Natural killer cell (primary cell): Measurements from ENCODE around the gene TAS2R40. TPM values are rescaled to one million over a fixed set of nuclear protein-coding genes. Genes with fewer than 3 reads are reported as not detected.

Source experiments
- ATAC-seq, 3 donors: fragments of 150-1000 bp in 2 of 3; fragments of 200-7000 bp in 1 of 3; cut with Tn5 transposase; 1 replicate in 1 of 3; 2 replicates in 2 of 3; pipeline ENCODE4 v1.10.0; 2021; ENCODE audit warnings: mild to moderate bottlenecking in 2 of 3, moderate library complexity in 2 of 3
- DNase-seq, 2 donors: peaks; one replicate each; pipeline versions ENCODE4 v3.0.0 to v3.0.0-alpha.2; 2013 to 2021; ENCODE audit warnings: mixed read lengths in 1 of 2
- H3K27ac ChIP-seq: one replicate; pipeline ENCODE4 v1.5.1; 2013; ENCODE audit warnings: mild to moderate bottlenecking, low read length
- H3K27me3 ChIP-seq: one replicate; pipeline ENCODE4 v1.6.1; 2013; ENCODE audit warnings: low read length; ENCODE audit not compliant: control insufficient read depth, insufficient read depth
- H3K36me3 ChIP-seq: one replicate; pipeline ENCODE4 v1.6.1; 2013; ENCODE audit warnings: low read length; ENCODE audit not compliant: control insufficient read depth, insufficient read depth
- H3K4me1 ChIP-seq: one replicate; pipeline ENCODE4 v1.6.1; 2013; ENCODE audit warnings: low read length; ENCODE audit not compliant: control insufficient read depth, insufficient read depth
- H3K4me3 ChIP-seq: one replicate; pipeline ENCODE4 v1.5.1; 2013; ENCODE audit warnings: low read length
- H3K9me3 ChIP-seq: one replicate; pipeline ENCODE4 v1.6.1; 2013; ENCODE audit warnings: low read length; ENCODE audit not compliant: control insufficient read depth, insufficient read depth
- H3K27ac Mint-ChIP-seq, 2 donors: one replicate each; pipeline ENCODE4 v1.8.0; 2022; ENCODE audit warnings: mild to moderate bottlenecking in 2 of 2, mixed read lengths in 2 of 2, moderate library complexity in 1 of 2
- H3K27me3 Mint-ChIP-seq, 2 donors: one replicate each; pipeline ENCODE4 v1.8.0; 2022; ENCODE audit warnings: low read depth in 2 of 2, mixed read lengths in 2 of 2
- H3K36me3 Mint-ChIP-seq: one replicate; pipeline ENCODE4 v1.8.0; 2022; ENCODE audit warnings: mixed read lengths
- H3K4me1 Mint-ChIP-seq, 2 donors: one replicate each; pipeline ENCODE4 v1.8.0; 2022; ENCODE audit warnings: mixed read lengths in 2 of 2
- H3K4me3 Mint-ChIP-seq: one replicate; pipeline ENCODE4 v1.8.0; 2022; ENCODE audit warnings: mild to moderate bottlenecking, moderate library complexity, mixed read lengths
- H3K9me3 Mint-ChIP-seq, 2 donors: one replicate each; pipeline ENCODE4 v1.8.0; 2022; ENCODE audit warnings: mixed read lengths in 2 of 2
- WGBS: methylation state at CpG from one replicate; pipeline ENCODE4 v1.1.7; 2013; ENCODE audit warnings: missing lambda C conversion rate; ENCODE audit not compliant: insufficient coverage; 5-methylcytosine and 5-hydroxymethylcytosine counted together
- intact Hi-C: fragments of 100-400 bp; cut with micrococcal nuclease; formaldehyde crosslinking; loops from one replicate; pipeline ENCODE4 v1.14.2; 2022
- total RNA-seq, 4 donors: library from RNA; stranded (reverse); fragments of 120-200 nt in 1 of 4; gene quantifications; one replicate each; pipeline versions ENCODE4 v1.2.3 to v1.2.4, GENCODE V29; 2013 to 2022
- TF ChIP-seq, protein P1 (sequence below): fragments of 200-600 bp; IDR thresholded peaks from one replicate; pipeline ENCODE4 v1.8.0; 2022; ENCODE audit warnings: antibody characterized with exemption

Gene TAS2R40
- total RNA-seq, 3 donors from 2014 or later (not counting 1 experiment from before 2014, with no cell fraction given) = not detected

DNA sequence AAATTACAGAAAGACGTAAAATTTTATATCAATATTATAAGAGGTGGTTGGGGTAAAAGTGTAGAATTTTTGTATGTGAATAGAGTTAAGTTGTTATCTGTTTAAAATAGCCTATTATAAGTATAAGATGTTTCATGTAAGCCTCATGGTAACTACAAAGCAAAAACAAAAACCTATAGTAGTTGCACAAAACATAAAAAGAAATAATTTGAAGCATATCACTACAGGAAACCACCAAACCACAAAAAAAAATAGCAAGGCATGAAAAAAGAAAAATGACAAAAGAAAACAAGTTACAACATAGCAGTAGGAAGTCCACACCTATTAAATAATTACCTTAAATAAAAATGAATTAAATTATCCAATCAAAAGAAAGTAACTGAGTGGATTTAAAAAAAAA lies 29.0 kb downstream of the TAS2R40 start:
- Mint-ChIP-seq H3K9me3 (peaks cover 0 to 5% of the 10 kb centered on the region in 2 donors), H3K27me3 (peaks cover 0 to 7% of the 10 kb centered on the region in 2 donors), H3K4me1 (peaks cover 27 to 35% of the 10 kb centered on the region in 2 donors), H3K36me3 (peaks cover 6% of the 10 kb centered on the region), H3K27ac (peak overlapping the region in 1 of 2 donors; percentile 6), H3K4me3 (peak overlapping the region; percentile 35)
- Histone ChIP-seq H3K4me1 (peaks cover 7% of the 10 kb centered on the region), H3K9me3 (peaks cover 3% of the 10 kb centered on the region), H3K27ac (no peak overlapping the region), H3K4me3 (no peak overlapping the region), H3K36me3 (no peaks in the 10 kb centered on the region), H3K27me3 (no peaks in the 10 kb centered on the region)
- ATAC-seq (peak in 1 of 3 donors; percentile 21), DNase-seq (peak in 1 of 2 donors; percentile 67)
- TF ChIP-seq, protein P1, sequence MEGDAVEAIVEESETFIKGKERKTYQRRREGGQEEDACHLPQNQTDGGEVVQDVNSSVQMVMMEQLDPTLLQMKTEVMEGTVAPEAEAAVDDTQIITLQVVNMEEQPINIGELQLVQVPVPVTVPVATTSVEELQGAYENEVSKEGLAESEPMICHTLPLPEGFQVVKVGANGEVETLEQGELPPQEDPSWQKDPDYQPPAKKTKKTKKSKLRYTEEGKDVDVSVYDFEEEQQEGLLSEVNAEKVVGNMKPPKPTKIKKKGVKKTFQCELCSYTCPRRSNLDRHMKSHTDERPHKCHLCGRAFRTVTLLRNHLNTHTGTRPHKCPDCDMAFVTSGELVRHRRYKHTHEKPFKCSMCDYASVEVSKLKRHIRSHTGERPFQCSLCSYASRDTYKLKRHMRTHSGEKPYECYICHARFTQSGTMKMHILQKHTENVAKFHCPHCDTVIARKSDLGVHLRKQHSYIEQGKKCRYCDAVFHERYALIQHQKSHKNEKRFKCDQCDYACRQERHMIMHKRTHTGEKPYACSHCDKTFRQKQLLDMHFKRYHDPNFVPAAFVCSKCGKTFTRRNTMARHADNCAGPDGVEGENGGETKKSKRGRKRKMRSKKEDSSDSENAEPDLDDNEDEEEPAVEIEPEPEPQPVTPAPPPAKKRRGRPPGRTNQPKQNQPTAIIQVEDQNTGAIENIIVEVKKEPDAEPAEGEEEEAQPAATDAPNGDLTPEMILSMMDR = no peak
- WGBS = no CpG with 5 or more reads among the region's 1 CpG
- intact Hi-C loops = no loop called here

DNA sequence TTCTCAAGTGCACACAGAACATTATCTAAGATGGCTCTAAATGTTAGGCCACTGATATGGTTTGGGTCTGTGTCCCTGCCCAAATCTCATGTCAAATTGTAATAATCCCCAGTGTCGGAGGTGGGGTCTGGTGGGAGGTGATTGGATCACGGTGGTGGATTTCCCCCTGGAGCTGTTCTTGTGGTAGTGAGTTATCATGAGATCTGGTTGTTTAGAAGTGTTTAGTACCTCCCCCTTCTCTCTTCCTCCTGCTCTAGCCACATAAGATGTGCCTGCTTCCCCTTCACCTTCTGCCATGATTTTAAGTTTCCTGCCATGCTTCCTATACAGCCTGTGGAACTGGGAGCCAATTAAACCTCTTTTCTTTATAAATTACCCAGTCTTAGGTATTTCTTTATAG lies 30.2 kb downstream of the TAS2R40 start:
- no peak for ATAC-seq
- intact Hi-C loops = no loop called here

DNA sequence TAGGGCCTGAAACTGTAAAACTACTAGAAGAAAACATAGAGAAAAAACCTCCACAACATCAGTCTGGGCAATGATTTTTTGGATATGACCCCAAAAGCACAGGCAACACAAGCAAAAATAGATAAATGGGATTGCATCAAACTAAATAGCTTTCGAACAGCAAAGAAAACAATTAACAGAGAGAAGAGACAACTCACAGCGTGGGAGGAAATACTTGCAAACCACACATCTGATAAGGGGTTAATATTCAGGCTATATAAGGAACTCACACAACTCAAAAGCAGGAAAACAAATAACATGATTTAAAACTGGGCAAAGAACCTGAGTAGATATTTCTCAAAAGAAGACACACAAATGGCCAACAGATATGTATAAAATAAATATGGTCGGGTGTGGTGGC lies 33.7 kb downstream of the TAS2R40 start:
- Histone ChIP-seq H3K36me3 (no peaks in the 10 kb centered on the region), H3K27me3 (no peaks in the 10 kb centered on the region), H3K4me1 (peaks cover 7% of the 10 kb centered on the region), H3K27ac (no peak overlapping the region), H3K9me3 (peaks cover 3% of the 10 kb centered on the region), H3K4me3 (no peak overlapping the region)
- Mint-ChIP-seq H3K4me3 (no peak overlapping the region), H3K36me3 (no peaks in the 10 kb centered on the region), H3K9me3 (no peaks in the 10 kb centered on the region), H3K27me3 (no peaks in the 10 kb centered on the region), H3K4me1 (peaks cover 22% of the 10 kb centered on the region in 2 donors), H3K27ac (no peak overlapping the region)
- ATAC-seq (no peak), DNase-seq (no peak)
- TF ChIP-seq, protein P1 = no peak
- intact Hi-C loops = no loop called here
- WGBS = 86% methylated on average over 1 of the region's 3 CpGs

More for the DNA sequence above, 30.2 kb downstream of the TAS2R40 start:
- Mint-ChIP-seq H3K36me3 (peaks cover 6% of the 10 kb centered on the region), H3K27me3 (peaks cover 0 to 3% of the 10 kb centered on the region in 2 donors), H3K4me3 (no peak overlapping the region), H3K4me1 (peaks cover 27 to 31% of the 10 kb centered on the region in 2 donors), H3K27ac (no peak overlapping the region), H3K9me3 (peaks cover 0 to 5% of the 10 kb centered on the region in 2 donors)
- Histone ChIP-seq H3K27me3 (no peaks in the 10 kb centered on the region), H3K4me3 (no peak overlapping the region), H3K36me3 (no peaks in the 10 kb centered on the region), H3K27ac (no peak overlapping the region), H3K9me3 (peaks cover 3% of the 10 kb centered on the region), H3K4me1 (peaks cover 7% of the 10 kb centered on the region)
- TF ChIP-seq, protein P1 = no peak
- 60% methylated on average over 1 of the region's 2 CpGs for WGBS
- peak in 1 of 2 donors; percentile 53 for DNase-seq

DNA sequence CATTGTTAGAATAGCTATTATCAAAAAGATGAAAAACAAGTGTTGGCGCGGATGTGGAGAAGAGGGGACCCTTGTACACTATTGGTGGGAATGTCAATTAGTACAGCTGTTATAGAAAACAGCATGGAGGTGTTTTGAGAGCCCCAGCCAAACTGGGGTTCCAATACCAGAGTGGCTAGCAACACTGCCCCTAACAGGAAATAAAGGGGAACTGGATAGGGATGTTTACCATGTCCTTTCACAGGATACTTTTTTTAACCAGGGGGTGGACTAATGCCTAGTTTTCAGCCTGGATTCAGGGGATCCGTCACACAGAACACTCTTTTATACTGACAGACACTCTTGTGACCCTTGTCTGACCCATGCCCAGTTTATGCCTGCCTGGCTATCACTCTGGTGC lies 34.5 kb downstream of the TAS2R40 start:
- Histone ChIP-seq H3K9me3 (peaks cover 3% of the 10 kb centered on the region), H3K4me1 (peaks cover 7% of the 10 kb centered on the region), H3K27ac (peak overlapping the region; percentile 13), H3K36me3 (no peaks in the 10 kb centered on the region), H3K27me3 (no peaks in the 10 kb centered on the region), H3K4me3 (no peak overlapping the region)
- TF ChIP-seq, protein P1 = no peak
- H3K27ac Mint-ChIP-seq = no peak overlapping the region
- intact Hi-C loops = no loop called here
- no peaks in the 10 kb centered on the region for H3K27me3 Mint-ChIP-seq
- H3K4me1 Mint-ChIP-seq = peaks cover 15 to 16% of the 10 kb centered on the region in 2 donors
- H3K4me3 Mint-ChIP-seq = no peak overlapping the region
- 100% methylated on average over 3 of the region's 3 CpGs for WGBS
- no peaks in the 10 kb centered on the region for H3K36me3 Mint-ChIP-seq
- no peak for DNase-seq
- no peak for ATAC-seq
- H3K9me3 Mint-ChIP-seq = no peaks in the 10 kb centered on the region
